Adipose tissue (tissue), 3 donors: ENCODE measurements around the gene SLC45A3. TPM values are rescaled to one million over a fixed set of nuclear protein-coding genes. Genes with fewer than 3 reads are reported as not detected.

Source experiments
- H3K27ac ChIP-seq: one replicate; pipeline ENCODE4 v1.5.1; 2013; ENCODE audit warnings: low read depth, low read length
- whole genome bisulfite sequencing, 3 donors: extraction: QIAGEN DNeasy Blood & Tissue Kit; methylation state at CpG; one replicate each; pipeline ENCODE4 v1.1.7; 2013; 5-methylcytosine and 5-hydroxymethylcytosine counted together
- polyA plus RNA-seq, 3 donors: library from polyadenylated mRNA; stranded (reverse); fragments of 200-250 nt; gene quantifications; one replicate each; pipeline ENCODE4 v1.2.3, GENCODE V29; 2013
- donor health status: healthy with polysubstance abuse.
- donor health status: Bipolar disorder and iron deficiency.
- donor health status: healthy.

The SLC45A3 gene
- polyA plus RNA-seq, 3 donors = 0.67 to 1.7 (median 1.6) TPM

DNA sequence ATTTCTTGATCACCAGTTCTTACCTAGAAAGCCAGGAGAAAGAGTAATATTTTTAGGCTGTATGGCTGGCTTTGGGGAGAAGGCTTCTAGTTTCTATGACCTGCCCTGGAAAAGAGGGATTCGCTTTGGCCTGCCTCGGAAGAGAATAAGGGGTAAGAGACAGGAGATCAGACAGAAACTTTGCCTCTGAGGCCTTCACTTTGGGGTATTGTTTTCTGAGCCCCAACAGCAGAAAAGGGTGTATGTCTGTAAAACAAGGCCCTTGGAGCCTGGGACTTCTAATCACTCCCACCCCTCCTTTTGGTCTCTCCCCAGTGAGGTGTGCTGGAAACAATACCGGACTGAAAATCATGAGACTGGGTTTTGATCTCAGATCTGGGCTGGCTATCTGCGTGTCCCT, 5.1 kb downstream of the SLC45A3 start:
- H3K27ac ChIP-seq = no peak overlapping the region
- 96 to 97% (median 96%) methylated on average over 4 of the region's 4 CpGs for WGBS, 3 donors

DNA sequence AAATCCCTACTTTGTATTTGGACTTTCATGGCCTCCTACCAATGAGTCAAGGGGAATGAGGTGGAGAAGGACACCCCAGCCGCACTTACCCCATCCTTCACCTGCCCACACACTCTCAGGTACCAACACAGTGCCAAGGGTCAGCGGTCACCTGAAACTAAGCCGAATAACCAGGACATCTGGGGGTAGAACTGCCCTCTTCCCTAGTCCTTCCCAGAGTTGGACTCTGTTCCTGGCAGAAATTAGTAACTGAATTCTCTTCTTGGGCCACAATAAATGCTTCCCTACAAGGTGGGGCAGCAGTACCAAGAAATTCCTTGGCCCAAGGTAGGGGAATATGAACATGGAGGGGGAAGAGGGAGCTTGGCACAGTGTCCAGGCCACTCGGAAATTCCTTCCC, 7.3 kb downstream of the SLC45A3 start:
- no peak overlapping the region for H3K27ac ChIP-seq
- WGBS, 3 donors = 71 to 80% (median 79%) methylated on average over 4 of the region's 4 CpGs

DNA sequence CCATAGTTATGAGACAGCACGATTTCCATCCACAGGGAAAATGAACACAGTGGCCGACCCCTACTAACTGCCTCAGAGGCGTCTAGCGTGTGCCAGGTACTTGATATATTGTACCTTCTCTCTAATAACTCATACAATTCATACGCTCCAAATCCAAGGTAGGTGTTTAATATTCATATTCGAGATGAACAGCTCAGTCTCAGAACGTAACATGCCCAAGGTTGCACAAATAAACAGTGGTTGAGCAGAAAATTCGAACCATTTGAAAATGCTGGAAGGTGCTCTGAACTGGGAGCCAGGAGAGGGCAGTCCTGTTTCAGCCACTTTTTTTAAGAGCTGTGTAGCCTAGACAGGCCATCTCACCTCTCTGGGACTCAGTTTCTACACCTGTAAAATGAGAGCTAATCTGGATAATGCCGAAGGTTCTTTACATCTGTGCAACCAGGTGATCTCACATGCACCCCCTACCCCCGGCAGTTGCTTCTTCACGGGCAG, 7.9 kb downstream of the SLC45A3 start:
- 62 to 81% (median 81%) methylated on average over 11 of the region's 11 CpGs for WGBS, 3 donors
- no peak overlapping the region for H3K27ac ChIP-seq

DNA sequence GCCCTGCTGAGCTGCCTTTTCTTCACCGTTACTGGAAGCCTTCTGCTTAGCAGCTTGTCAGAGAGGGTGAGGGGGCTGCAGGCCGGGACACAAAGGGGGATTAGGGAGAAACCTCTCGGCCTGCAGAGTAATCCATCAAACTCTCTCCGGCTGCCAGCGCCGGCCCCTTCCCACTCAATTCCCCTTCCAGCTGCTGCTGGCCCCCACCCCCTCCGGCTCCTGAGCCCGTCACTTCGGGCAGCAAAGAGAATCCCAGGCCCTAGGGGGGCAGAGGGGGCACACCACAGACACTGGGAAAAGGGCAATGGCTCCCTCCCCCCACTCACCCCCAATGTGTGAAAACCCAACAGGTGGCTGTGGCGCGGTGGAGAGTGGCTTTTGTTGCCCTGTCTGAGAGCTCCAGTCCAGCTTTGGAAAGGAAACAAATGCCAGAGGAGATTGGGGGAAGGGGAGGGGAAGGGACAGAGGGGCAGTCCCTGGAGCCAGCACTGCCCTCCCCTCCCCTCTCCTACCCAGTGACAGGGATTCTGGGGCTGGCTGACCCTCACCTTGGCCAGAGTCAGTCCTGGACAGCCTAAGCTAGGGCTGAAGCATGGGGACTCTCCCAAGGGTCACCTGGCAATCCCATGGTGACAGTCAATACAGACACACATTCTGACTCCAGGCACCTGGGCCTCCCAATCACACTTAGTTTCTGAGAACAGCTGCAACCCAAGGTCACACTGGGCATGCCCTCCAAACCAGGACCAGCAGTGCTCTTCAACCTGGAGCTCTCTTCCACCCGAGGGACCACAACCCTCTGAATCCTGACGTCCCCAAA, 9.5 kb downstream of the SLC45A3 start:
- 76 to 87% (median 85%) methylated on average over 13 of the region's 13 CpGs for WGBS, 3 donors
- no peak overlapping the region for H3K27ac ChIP-seq

DNA sequence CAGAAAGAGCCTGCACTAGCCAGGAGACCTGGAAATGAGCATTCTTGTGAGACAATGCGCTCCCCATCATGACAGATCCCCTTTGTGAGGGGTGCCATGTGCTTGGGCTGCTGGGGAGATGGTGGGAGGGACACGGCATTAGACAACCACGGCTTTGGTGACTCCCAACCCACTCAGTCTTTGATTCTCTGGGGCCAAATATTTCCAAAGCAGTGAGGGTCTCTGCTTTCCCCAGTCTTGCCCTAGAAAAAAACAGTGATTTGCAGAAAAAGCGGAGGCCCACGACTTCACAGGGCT, 10.2 kb downstream of the SLC45A3 start:
- no peak overlapping the region for H3K27ac ChIP-seq
- 82 to 87% (median 87%) methylated on average over 5 of the region's 5 CpGs for WGBS, 3 donors

DNA sequence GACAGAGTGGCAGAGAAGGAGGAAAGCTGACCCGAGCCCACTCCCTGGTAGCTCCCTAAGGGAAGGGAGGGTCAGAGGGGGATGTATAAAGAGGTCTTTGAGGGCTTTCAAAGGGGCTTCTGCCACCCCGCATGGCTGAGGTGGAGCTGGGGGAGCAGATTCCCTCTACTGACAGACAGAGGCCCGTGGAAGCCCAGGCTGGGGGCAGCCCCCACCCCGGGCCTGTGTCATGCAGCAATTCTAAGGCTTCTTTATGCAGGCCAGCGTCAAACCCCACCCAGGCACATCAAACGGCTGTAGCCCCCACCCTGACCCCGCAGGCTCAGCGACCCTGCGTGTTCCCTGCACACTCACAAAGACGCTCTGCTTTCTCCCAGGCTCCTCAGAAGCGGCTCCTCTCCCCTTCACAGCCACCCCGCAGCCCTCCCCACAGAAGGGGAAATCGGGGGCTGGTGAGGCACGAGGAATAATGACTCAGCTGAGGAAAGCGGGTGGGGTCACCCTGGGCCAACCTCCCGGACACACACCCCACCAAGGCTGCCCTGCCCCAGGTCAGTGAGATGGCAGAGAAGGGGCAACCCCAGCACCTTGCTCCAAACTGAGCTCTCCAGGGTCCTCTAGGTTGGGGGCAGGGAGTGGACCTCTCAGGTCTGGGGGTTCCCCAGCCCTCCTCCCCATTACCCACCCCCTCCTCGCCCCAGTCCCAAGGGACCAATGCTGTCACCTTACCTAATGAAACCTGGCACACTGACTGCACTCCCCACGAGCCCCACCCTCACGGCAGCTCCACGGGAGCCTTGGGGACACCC, 10.8 kb downstream of the SLC45A3 start:
- no peak overlapping the region for H3K27ac ChIP-seq
- 43 to 76% (median 51%) methylated on average over 20 of the region's 20 CpGs for WGBS, 3 donors

DNA sequence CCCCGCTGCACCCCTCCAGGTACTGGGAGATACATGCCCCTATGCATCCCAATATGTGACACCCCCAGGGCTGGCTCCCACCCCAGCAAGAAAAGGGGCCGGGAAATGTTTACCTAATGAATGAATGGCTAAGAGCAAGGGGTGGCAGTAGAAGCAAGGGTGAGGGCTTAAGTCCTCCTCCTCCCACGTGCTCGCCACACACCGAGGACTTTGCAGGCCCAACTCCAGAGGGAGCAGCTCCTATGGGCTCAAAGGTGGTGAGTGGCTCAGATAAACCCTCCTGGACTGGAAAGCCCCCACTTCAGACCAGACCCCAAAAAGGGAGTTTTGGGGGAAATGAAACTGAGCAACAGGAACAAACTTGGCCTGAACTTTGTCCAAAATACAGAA, 11.4 kb downstream of the SLC45A3 start:
- H3K27ac ChIP-seq = no peak overlapping the region
- 66 to 89% (median 67%) methylated on average over 5 of the region's 5 CpGs for WGBS, 3 donors

DNA sequence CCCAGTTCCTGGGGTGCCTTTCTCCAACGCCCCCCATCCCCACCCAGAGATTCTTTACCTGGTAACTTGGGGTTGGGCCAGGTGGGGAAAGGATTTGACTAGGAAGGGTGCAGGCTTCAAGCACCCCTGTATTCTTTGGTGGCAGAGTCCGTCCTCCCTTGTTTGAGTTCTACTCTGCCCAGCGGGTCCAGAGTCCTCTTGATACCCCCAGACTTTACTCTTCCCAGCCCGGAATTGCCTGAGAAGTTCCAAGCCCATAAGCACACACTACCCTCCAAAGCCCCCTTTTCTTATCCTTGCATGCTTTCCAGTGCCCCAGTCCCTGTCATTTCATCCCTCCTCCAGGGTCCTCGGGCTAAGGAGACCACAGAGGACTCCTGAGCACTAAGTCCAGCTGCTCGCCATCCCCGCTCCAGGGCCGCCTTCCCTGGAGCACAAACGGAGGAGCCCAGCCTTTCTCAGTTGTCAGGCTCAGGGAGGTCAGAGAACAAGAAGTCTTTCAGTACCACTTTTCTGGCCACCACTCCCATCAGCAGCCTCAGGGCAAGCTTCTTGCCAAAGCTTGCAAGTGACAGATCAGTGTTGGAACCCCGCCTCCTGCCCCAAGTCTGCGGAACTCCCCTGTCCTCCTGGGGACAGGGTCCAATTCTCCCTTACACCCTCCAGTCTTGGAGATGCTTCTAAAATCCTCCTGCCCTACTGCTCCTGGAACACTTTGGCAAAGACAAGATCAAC, 12.2 kb downstream of the SLC45A3 start:
- no peak overlapping the region for H3K27ac ChIP-seq
- WGBS, 3 donors = 79 to 93% (median 87%) methylated on average over 11 of the region's 11 CpGs

DNA sequence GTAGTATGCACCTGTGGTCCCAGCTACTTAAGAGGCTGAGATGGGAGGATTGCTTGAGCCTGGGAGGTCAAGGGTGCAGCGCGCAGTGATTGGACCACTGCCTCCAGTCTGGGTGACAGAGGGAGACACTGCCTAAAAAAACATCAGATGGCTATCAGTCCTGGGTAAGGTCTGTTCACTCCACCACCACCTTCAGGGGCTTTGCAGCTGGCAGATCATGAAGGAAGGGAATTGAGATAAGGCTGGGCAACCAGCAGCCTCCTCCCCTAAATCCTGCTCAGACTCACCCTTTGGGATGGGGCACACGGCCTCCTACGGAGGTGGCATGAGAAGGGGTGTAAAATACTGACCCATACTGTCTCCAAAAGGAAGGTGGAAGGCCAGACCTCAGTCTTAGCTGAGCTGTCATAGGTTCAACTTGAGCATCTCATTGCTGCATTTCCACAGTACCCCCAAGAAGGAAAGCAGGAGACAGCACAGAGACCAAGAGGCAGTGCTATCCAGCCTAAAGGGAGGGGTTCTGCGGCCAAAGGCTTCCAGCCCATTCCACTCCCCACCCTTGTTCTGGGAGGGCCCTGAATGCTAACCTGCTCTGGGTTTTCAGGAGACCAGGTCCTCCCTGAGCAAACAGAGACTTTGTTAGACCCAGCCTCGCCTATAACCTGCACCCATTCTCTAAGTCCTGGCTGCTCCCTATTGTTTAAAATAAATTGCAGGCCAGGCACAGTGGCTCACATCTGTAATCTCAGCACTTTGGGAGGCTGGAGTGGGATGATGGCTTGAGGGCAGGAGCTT, 13.7 kb downstream of the SLC45A3 start:
- no peak overlapping the region for H3K27ac ChIP-seq

DNA sequence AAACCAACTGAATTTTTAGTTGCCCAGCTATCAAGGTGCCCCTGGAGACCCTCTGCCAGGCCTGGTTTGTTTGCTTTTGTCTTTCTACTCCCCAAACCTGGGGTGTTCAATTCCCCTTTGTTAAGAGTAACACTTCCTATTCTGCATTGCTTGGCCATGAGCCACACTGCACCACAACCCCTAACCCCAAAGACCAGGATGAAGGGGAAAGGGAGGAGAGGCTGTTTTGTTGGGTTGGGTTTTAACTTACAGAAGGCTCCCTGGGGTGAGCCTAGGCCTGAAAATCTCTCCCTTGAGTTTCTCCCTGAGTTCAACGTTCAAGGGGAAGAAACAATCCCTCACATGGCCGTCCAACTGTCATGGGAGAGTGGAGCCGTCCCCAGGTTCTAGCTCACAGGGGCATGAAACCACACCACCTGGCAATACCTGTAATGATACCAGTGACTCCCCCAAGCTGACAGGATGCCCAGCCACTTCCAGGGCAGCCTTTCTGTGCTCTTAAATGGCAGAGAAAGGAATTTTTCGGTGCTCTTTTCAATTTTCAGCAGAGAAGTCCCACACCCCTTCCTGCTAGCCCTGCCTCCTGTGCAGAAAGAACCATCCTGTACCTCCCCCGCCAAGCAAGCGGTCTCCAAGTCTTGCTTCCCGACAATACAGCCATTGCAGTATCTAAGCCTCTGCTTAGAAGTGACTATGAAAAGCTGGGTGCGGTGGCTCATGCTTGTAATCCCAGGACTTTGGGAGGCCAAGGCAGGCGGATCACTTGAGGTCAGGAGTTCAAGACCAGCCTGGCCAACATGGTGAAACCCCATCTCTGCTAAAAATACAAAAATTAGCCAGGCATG, 14.9 kb downstream of the SLC45A3 start:
- no peak overlapping the region for H3K27ac ChIP-seq
- 61 to 86% (median 64%) methylated on average over 8 to 9 of the region's 9 CpGs for WGBS, 3 donors

More for the DNA sequence above, 13.7 kb downstream of the SLC45A3 start:
- 88 to 95% (median 91%) methylated on average over 6 of the region's 6 CpGs for WGBS, 3 donors

DNA sequence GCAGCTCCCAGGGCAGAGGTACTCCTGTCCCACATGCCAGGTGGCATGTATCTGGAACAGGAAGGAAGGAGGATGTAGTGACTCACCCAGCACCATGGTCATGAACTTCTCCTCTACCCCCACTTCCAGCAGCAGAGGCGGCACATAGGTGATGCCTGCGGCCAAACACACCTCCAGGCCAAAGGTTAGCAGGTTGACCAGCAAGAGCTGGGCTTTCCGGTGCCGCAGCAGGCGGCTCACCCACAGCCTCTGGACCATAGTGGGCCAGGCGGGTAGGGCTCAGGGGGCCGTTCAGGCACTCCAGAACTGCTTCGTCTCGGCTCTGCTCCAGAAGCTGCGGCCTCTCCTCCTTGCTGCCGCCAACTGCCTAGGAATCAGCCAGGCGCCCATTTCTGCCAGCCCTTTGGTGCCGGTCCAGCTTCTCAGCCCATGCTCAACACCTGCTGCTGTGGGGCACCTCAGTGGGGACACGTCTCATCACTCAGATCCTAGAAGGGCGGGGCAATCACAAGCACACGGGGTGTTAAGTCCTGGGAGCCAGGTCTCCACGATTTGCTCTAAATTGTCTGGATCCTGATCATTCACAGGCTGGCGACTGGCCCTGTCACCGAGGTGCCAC, 15.8 kb downstream of the SLC45A3 start:
- no peak overlapping the region for H3K27ac ChIP-seq
- WGBS, 3 donors = 68 to 76% (median 72%) methylated on average over 18 to 19 of the region's 19 CpGs

DNA sequence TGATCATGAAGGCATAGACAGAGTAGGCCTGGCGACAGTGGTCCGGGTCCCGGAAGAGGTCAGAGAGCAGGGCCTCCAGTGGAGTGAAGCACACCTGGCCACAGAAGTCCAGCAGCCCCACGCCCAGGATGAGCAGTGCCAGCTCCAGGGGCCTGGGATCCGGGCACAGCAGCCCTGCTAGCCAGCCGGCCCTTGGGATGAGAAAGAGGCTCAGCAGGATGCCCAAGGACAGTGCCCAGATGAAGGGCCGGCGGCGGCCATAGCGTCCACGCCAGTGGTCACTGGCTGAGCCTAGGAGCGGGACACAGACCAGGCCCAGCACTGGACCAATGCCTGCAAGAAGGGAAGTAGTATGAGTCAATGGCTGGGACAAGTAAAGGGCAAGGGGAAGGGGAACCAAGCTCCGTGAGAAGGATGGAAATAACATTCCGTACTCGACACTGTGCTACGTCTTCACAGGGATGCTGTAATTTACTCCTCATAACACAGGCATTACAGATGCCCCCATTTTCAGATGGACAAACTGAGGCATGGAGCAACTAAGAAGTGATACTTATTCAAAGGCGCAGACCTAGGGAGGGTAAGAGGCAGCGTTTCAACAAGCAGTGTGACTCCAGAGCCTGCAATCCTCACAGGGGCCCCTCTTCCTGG, 16.9 kb downstream of the SLC45A3 start:
- 86 to 91% (median 88%) methylated on average over 18 of the region's 18 CpGs for WGBS, 3 donors
- H3K27ac ChIP-seq = no peak overlapping the region

DNA sequence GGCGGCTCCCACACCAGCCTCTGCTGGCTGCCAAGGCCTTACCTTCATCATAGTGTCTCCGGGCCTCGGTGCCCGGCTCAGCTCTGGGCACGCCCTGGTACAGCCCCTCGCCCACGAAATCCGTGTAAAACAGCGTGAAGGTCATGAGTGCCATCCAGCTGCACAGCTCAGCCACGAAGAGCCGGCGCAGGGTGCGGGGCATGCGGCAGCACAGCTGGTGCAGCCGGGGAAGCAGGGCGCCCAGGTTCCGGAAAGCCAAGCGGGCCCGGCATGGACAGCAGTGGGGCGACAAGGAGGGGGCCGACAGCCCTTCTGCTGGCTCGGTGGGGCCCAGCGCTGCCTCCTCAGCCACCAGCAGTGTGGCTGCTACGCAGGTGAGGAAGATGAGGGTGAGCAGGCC, 17.5 kb downstream of the SLC45A3 start:
- no peak overlapping the region for H3K27ac ChIP-seq
- WGBS, 3 donors = 91 to 93% (median 92%) methylated on average over 24 of the region's 24 CpGs

DNA sequence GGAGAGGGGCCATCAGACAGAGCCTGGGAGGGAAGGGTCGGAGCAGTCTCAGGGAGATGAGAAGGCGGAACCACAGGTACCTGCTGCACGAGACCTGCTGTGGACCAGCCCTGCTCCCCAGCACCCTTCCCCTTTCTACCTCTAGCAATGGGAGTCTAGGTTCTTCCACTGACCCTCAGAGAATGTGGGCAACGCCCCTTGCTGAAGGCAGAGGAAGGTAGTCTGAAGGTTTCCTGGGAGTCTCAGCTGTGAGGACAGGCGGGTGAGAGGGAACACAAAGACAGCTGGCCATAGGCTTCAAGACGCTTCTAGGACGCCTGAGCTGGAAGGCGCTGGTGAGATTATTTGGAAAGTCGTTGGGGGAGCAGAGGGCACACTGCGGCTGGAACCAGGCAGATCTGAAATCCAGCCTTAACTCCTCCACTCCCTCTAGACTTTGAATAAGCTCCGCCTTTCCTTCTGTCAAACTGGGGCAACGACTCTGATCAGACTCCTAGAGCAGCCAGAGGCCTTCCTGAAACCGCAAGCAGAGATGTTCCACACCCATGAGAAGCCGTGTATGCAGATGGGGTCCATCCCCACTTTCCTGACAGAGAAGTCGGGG, 18.1 kb downstream of the SLC45A3 start:
- no peak overlapping the region for H3K27ac ChIP-seq
- WGBS, 3 donors = 84 to 85% (median 84%) methylated on average over 15 of the region's 15 CpGs

DNA sequence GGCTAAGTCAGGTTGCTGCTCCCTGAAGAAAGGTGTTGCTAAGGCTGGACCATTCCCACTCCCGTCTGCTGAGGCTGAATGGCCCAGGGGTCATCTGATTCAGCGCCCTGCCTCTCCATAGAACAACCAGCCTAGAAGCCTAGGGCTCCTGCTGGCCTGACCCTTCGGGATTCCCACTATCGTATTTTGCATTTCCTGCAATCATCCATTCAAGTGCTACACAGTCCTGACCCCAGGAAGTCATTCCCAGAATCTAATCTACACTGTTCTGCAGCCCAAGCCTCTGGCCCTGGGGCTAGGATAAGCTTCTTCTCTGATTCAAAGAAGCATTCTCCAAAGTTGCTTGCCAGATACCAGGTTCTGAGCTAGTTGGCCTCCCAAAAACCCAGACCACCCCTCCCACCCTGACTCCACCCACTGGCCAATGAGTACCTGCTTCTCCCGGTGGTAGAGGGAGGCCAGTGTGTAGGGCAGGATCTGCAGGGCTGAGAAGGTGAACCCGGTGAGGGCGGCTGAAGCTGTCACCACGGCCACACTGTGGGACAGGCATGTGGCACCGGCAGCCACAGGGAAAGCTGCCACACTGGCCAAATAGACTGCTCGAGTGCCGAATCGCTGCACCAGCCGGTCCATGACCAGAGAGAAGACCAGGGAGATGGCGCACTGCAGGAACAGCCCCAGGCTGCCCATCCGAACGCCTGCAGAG, 18.7 kb downstream of the SLC45A3 start:
- 82 to 87% (median 84%) methylated on average over 16 of the region's 16 CpGs for WGBS, 3 donors
- no peak overlapping the region for H3K27ac ChIP-seq

DNA sequence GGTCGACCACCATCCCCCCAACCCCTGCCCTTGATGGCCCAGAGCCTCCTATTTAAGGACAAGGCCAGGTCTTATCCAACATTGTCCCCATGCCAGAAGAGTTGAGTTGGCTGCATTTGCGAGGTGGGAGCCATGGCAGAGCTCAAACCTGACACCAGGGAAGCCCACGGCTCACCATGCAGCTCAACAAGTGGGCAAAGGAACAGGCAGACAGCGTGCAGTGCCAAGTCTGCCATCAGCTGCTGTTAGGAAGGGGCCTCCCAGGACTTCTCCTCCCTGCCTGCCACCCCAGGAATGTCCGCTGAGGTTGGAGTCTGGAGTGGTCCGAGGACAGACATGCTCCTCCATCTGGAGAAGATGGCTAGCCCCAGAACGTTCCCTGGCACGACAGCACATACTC, 19.9 kb downstream of the SLC45A3 start:
- WGBS, 3 donors = 76 to 84% (median 77%) methylated on average over 8 of the region's 8 CpGs
- H3K27ac ChIP-seq = no peak overlapping the region
